ENCODE data around the gene COL15A1. TPM values are rescaled to one million over a fixed set of nuclear protein-coding genes. Genes with fewer than 3 reads are reported as not detected.

The COL15A1 gene
- total RNA-seq, 2 experiments from 2014 or later: 0.02 to 0.05 TPM

DNA sequence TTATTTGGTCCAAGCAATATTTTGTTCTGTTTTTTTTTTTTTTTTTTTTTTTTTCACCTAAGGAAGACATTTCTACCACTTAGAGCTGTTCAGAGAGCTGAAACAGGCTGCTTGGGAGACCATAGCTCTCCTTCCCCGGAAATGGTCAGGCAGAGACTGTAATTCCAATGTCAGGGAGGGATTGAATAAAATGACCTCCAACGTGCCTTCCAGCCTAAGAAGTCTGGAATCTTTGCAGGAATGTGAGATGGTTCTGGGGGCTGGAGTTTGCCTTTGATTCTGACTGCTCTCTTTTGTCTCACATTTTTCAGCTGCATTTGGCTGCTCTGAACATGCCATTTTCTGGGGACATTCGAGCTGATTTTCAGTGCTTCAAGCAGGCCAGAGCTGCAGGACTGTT lies 122.9 kb downstream of the COL15A1 start:
- intact Hi-C loops (cut with micrococcal nuclease): no loop called here
- Mint-ChIP-seq H3K27me3 (ENCODE audit: low read depth) (no peaks in the 10 kb centered on the region), H3K27ac (no peak overlapping the region), H3K36me3 (ENCODE audit: low read depth) (no peaks in the 10 kb centered on the region), H3K4me3 (no peak overlapping the region), H3K9me3 (no peaks in the 10 kb centered on the region), H3K4me1 (ENCODE audit: low read depth) (peaks cover 30% of the 10 kb centered on the region)
- CTCF ChIA-PET: interaction anchor here (0.6 to 1.2 kb wide), 3 partner anchors 39 to 921 kb away, joined by 3 read pairs; no protein-coding TSS in a partner anchor
- DNase-seq: no peak

DNA sequence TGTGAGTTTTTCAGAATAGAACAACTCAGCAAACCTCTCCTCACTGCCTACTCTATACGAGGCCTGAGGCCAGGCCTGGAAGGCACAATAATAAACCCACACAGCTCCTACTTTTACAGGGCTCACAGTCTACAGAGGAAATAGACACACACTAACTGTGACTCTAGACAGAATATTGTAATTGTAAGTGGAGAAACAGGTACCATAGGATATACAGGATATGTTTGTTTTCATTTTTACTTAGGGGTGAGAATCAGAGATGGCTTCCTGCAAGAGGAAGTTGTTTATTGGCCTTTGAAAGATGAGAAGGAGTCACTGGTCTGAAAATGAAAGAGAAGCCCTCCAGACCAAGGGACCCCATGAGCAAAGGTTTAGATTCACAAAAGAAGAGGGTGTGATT lies 125.4 kb downstream of the COL15A1 start:
- Mint-ChIP-seq H3K36me3 (ENCODE audit: low read depth) (no peaks in the 10 kb centered on the region), H3K27me3 (ENCODE audit: low read depth) (no peaks in the 10 kb centered on the region), H3K27ac (no peak overlapping the region), H3K4me3 (no peak overlapping the region), H3K9me3 (no peaks in the 10 kb centered on the region), H3K4me1 (ENCODE audit: low read depth) (peaks cover 27% of the 10 kb centered on the region)
- intact Hi-C loops (cut with micrococcal nuclease): loop anchor here (1.0 kb wide), 1 partner anchor 12 kb away; no protein-coding TSS in a partner anchor
- no peak for DNase-seq
- CTCF ChIA-PET: no interaction called here

DNA sequence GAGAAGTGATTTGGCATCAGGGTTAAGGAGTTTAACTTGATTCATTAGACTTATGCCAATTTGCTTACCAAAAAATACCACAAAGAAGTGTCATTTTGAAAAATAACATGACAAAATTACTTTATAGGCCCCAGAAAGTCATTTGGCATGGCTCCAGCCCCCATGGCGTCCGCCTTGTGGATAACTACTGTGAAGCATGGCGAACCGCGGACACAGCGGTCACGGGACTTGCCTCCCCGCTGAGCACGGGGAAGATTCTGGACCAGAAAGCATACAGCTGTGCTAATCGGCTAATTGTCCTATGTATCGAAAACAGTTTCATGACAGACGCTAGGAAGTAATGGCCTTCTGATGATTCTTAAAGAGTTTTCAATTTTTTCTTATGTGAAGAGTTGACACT lies 125.8 kb downstream of the COL15A1 start:
- Mint-ChIP-seq H3K4me1 (ENCODE audit: low read depth) (peaks cover 23% of the 10 kb centered on the region), H3K27me3 (ENCODE audit: low read depth) (no peaks in the 10 kb centered on the region), H3K27ac (no peak overlapping the region), H3K36me3 (ENCODE audit: low read depth) (no peaks in the 10 kb centered on the region), H3K9me3 (no peaks in the 10 kb centered on the region), H3K4me3 (no peak overlapping the region)
- no peak for DNase-seq
- intact Hi-C loops (cut with micrococcal nuclease): loop anchor here (1.0 kb wide), 1 partner anchor 12 kb away; no protein-coding TSS in a partner anchor
- CTCF ChIA-PET: no interaction called here

DNA sequence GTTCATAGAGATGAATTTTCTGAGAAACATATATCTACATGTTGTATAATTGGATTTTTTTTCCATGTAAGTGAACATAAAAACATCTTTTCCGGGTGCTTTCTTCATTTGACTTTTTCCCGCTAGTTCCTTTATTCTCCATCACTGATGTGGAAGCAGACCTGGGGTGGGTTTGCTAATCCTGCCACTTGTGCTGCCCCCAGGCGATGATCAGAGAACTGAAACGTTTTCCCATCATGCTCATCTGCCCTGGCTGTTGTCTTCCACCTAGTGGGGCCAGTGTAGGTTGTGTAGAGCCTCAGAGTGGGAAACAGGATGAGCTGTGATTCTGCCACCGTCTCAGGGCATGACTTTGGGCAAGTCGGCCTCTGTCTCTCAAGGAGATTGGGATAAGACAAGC lies 127.0 kb downstream of the COL15A1 start:
- no peaks in the 10 kb centered on the region for H3K36me3 Mint-ChIP-seq (ENCODE audit: low read depth)
- no peak for DNase-seq
- CTCF ChIA-PET: interaction anchor here (1.5 kb wide), 1 partner anchor 44 kb away, joined by 4 read pairs; no protein-coding TSS in a partner anchor
- no peak overlapping the region for H3K4me3 Mint-ChIP-seq
- intact Hi-C loops (cut with micrococcal nuclease): no loop called here
- no peaks in the 10 kb centered on the region for H3K27me3 Mint-ChIP-seq (ENCODE audit: low read depth)
- no peak overlapping the region for H3K27ac Mint-ChIP-seq
- peaks cover 25% of the 10 kb centered on the region for H3K4me1 Mint-ChIP-seq (ENCODE audit: low read depth)
- no peaks in the 10 kb centered on the region for H3K9me3 Mint-ChIP-seq

DNA sequence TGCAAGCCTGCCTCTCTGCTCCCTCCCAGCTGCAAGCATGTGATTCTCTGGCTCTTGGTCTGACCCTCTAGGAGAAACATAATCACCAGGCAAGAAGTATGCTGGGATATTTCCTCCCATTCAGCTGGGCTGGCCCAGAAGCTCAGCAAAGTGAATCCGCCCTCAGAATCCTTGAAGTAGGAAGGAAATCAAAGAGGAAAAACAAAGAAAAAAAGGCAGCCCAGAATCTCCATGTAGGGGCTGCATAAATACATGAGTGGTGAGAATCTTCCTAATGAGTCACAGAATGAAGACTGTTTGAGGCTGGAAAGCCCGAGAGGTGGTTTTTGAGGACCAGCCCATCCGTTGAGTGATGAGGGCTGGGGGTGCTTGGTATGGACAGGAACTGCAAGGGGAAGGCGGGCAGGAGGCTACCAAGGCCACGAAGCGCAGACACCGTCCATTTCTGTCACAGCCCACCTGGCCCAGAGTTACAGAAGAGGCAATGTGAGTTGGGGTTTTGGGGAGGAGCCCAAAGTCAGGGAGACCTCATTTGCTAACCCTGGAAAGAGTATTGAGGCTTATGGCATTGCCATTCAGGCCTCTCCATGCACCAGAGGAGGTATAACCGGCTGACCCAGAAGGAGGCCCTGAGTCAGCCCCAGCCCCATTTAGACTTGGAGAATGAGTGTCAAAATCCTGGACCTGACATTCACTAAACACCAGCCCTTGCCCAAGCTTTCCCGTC lies 127.8 kb downstream of the COL15A1 start:
- Mint-ChIP-seq H3K27me3 (ENCODE audit: low read depth) (no peaks in the 10 kb centered on the region), H3K9me3 (no peaks in the 10 kb centered on the region), H3K4me3 (no peak overlapping the region), H3K36me3 (ENCODE audit: low read depth) (no peaks in the 10 kb centered on the region), H3K4me1 (ENCODE audit: low read depth) (peaks cover 30% of the 10 kb centered on the region), H3K27ac (no peak overlapping the region)
- DNase-seq: no peak
- CTCF ChIA-PET: interaction anchor here (0.7 to 1.5 kb wide), 2 partner anchors 45 to 105 kb away, joined by 3 to 4 read pairs; no protein-coding TSS in a partner anchor
- intact Hi-C loops (cut with micrococcal nuclease): no loop called here

DNA sequence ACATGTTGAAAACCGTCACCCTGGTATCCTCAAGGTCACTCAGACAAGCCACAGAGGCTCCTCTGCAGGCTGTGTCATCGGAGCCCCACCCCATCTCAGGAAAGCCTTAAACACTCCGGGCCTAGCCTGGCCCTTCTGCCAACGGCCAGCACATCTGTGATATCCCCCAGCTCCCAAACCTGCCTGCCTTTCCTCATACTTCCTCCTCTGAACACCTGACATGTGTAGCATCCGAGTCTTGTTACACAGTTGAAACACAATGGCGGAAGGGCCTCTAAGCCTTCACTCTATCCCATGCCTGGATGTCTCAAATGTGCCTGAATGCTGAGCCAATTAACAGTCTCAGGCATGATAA lies 128.3 kb downstream of the COL15A1 start:
- H3K4me3 Mint-ChIP-seq: no peak overlapping the region
- CTCF ChIA-PET: interaction anchor here (0.7 kb wide), 1 partner anchor 104 kb away, joined by 3 read pairs; no protein-coding TSS in a partner anchor

DNA sequence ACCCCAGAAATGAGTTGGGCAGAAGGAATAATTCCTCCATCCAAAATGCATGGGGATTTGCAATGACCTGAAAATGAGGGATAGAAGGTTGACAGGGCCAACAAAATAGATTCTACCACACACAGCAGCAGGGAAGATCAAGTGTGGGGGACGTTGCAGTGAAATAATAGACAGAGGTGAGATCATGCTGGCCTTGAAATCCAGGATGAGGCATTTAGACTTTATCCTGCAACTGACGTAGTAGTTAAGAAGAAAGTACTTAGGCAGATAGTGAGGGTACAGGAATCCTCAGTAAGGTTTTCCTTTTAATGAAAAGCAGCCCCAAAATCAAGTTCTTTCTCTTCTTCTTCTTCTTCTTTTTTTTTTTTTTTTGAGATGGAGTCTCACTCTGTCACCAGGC lies 129.6 kb downstream of the COL15A1 start:
- intact Hi-C loops (cut with micrococcal nuclease): no loop called here
- H3K9me3 Mint-ChIP-seq: no peaks in the 10 kb centered on the region
- no peak for DNase-seq
- no peaks in the 10 kb centered on the region for H3K36me3 Mint-ChIP-seq (ENCODE audit: low read depth)
- CTCF ChIA-PET: no interaction called here
- H3K4me1 Mint-ChIP-seq (ENCODE audit: low read depth): peaks cover 42% of the 10 kb centered on the region
- H3K27ac Mint-ChIP-seq: no peak overlapping the region
- H3K4me3 Mint-ChIP-seq: no peak overlapping the region
- H3K27me3 Mint-ChIP-seq (ENCODE audit: low read depth): no peaks in the 10 kb centered on the region

More for the DNA sequence above, 128.3 kb downstream of the COL15A1 start:
- Mint-ChIP-seq H3K9me3 (no peaks in the 10 kb centered on the region), H3K27ac (no peak overlapping the region), H3K4me1 (ENCODE audit: low read depth) (peaks cover 36% of the 10 kb centered on the region), H3K27me3 (ENCODE audit: low read depth) (no peaks in the 10 kb centered on the region), H3K36me3 (ENCODE audit: low read depth) (no peaks in the 10 kb centered on the region)
- intact Hi-C loops (cut with micrococcal nuclease): no loop called here
- DNase-seq: no peak

DNA sequence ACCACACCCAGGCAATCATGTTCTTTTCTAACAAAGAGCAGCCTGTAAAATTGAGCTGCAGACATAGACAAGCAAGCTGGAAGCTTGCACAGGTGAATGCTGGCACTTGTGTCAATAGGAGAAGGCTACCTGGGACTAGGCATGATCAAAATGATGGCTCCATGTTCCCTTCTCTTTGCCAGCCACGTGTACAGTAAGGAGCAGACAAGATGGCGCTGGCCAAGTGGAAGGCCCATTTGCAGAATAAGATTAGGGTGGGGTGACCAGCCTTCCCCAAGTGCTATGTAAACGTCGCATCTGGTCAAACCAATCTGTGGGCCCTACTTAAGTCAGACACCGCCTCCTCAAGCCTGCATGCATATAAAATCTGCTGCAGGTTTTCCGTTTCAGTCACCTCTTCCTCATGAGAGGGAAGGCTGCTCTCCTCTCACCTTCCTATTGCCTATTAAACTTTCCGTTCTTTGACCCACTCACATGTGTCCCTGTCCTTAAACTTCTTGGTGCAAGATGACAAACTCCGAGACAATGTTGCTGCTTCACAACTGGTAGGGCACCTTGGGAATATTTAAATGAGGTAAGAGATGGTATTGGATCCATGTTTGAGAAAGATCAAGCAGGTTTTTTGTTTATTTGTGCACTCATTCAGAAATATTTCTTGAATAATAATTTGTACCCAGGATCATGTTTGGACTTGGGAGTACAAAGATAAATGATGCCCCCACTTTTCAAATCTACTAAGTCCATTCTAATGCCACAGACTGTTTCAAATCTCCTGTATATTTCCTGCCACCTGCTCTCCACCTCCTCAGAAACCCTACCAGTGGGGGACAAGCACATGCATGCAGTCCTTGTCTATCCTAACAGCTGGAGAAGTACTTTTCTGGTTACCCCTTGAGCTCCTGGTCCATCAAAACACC lies 130.5 kb downstream of the COL15A1 start:
- Mint-ChIP-seq H3K9me3 (no peaks in the 10 kb centered on the region), H3K27me3 (ENCODE audit: low read depth) (no peaks in the 10 kb centered on the region), H3K4me3 (no peak overlapping the region), H3K36me3 (ENCODE audit: low read depth) (no peaks in the 10 kb centered on the region), H3K27ac (no peak overlapping the region), H3K4me1 (ENCODE audit: low read depth) (peaks cover 38% of the 10 kb centered on the region)
- CTCF ChIA-PET: interaction anchor here (0.5 to 3.0 kb wide), 2 partner anchors 23 to 66 kb away, joined by 3 to 14 read pairs; no protein-coding TSS in a partner anchor
- intact Hi-C loops (cut with micrococcal nuclease): no loop called here
- no peak for DNase-seq

DNA sequence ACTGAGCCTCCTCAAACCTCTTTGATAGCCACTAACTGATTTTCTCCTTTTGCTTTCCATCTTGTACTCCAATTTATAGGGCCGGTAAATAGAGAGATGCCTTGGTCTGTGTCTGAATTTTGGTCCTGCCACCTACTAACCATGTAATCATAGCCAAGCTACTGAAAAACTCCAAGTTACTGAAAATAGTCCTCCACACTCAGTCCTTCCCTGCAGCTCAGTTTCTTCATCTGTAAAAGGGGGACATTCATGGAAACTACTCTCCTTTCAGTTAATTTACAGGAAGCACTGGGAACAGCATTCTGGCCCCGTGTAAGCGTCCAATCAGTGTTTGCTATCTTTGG lies 131.2 kb downstream of the COL15A1 start:
- Mint-ChIP-seq H3K27me3 (ENCODE audit: low read depth) (no peaks in the 10 kb centered on the region), H3K4me1 (ENCODE audit: low read depth) (peaks cover 35% of the 10 kb centered on the region), H3K4me3 (no peak overlapping the region), H3K36me3 (ENCODE audit: low read depth) (no peaks in the 10 kb centered on the region), H3K9me3 (no peaks in the 10 kb centered on the region), H3K27ac (no peak overlapping the region)
- CTCF ChIA-PET: interaction anchor here (0.5 to 3.0 kb wide), 2 partner anchors 22 to 65 kb away, joined by 3 to 14 read pairs; no protein-coding TSS in a partner anchor
- DNase-seq: no peak
- intact Hi-C loops (cut with micrococcal nuclease): no loop called here

DNA sequence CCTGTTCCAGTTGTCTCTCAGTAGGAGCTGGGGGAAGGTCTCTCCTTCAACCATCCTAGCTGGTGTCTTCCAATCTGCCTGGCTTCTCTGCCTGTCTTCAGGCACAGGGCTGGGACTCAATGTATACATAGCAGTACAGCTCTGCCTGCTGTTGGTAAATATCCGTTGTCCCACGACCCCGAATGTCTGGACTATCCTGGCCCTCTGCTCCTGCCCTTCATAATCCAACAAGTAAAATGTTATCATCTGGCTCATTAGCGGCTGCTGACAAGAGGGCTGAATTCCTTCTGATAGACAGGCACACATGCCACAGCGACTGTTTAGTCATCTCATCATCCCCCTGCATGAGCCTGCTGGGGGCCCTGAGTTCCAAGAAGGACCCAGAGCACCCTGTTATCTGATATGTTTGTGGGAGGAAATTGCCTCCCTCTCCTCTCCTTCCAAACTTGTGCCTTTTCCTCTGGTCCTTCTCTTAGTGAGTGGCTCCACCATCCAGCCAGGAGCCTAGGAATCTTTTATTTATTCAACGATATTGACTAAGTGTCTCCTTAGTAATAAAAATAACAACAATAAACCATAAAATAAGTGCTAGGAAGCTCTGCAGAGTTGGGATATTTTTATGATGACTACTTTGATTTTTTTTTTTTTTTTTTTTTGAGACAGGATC lies 131.7 kb downstream of the COL15A1 start:
- DNase-seq: no peak
- Mint-ChIP-seq H3K36me3 (ENCODE audit: low read depth) (no peaks in the 10 kb centered on the region), H3K4me3 (no peak overlapping the region), H3K27me3 (ENCODE audit: low read depth) (no peaks in the 10 kb centered on the region), H3K4me1 (ENCODE audit: low read depth) (peaks cover 33% of the 10 kb centered on the region), H3K27ac (no peak overlapping the region), H3K9me3 (no peaks in the 10 kb centered on the region)
- CTCF ChIA-PET: interaction anchor here (0.6 to 3.0 kb wide), 3 partner anchors 64 to 376 kb away, joined by 3 to 14 read pairs (median 3); no protein-coding TSS in a partner anchor
- intact Hi-C loops (cut with micrococcal nuclease): no loop called here

DNA sequence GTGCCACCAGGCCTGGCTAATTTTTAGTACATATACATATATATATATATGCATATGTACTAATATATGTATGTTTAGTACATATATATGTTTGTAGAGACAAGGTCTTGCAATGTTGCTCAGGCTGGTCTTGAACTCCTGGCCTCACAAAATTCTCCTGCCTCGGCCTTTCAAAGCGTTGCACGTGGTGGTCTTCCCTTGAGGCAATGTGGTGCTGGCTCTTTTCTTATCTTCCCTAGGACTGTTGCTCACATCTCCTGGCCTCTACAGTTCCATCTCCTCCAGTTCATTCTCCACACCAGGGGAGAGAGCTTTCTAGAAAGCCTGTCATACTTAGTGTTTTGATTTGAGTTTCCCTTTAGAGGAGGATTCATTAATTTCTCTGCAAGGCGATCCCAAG lies 132.3 kb downstream of the COL15A1 start:
- no peak overlapping the region for H3K4me3 Mint-ChIP-seq
- H3K4me1 Mint-ChIP-seq (ENCODE audit: low read depth): peaks cover 28% of the 10 kb centered on the region
- H3K27me3 Mint-ChIP-seq (ENCODE audit: low read depth): no peaks in the 10 kb centered on the region
- no peak overlapping the region for H3K27ac Mint-ChIP-seq
- H3K9me3 Mint-ChIP-seq: no peaks in the 10 kb centered on the region
- no peaks in the 10 kb centered on the region for H3K36me3 Mint-ChIP-seq (ENCODE audit: low read depth)
- intact Hi-C loops (cut with micrococcal nuclease): loop anchor here (2.0 kb wide), 2 partner anchors 17 to 29 kb away; partner anchors contain the start of gene TGFBR1
- CTCF ChIA-PET: interaction anchor here (0.6 to 3.0 kb wide), 4 partner anchors 28 to 375 kb away, joined by 3 to 14 read pairs (median 3); no protein-coding TSS in a partner anchor
- no peak for DNase-seq

All from activated naive CD4-positive, alpha-beta T cell treated with anti-CD3 and anti-CD28 coated beads for 36 hours (primary cell).